Prostate gland (tissue), 2 donors: ENCODE measurements around the gene HSPG2.
"Not testable (repeated sequence)": the region's sequence is repeated elsewhere in the genome, so short reads cannot be mapped to it uniquely, and the experiment has no call there.

ENCODE experiments used
- POLR2A ChIP-seq: fragments of 450-650 bp; IDR thresholded peaks from one replicate; pipeline ENCODE4 v1.6.1; 2016; ENCODE audit warnings: antibody characterized with exemption, mild to moderate bottlenecking
- POLR2AphosphoS5 ChIP-seq: sonication (generic); formaldehyde crosslinking; IDR thresholded peaks from one replicate; pipeline ENCODE4 v1.6.1; 2017; ENCODE audit warnings: antibody characterized with exemption
- TF ChIP-seq, protein P1 (sequence below), 4 experiments: fragments of 200-600 bp in 2 of 4; fragments of 450-650 bp in 2 of 4; sonication (generic) in 2 of 4; IDR thresholded peaks; 1 replicate in 3 of 4; 2 replicates in 1 of 4; pipeline ENCODE4 v1.5.1; 2016 to 2019; ENCODE audit warnings: antibody characterized with exemption in 4 of 4, mild to moderate bottlenecking in 2 of 4, moderate library complexity in 2 of 4

DNA sequence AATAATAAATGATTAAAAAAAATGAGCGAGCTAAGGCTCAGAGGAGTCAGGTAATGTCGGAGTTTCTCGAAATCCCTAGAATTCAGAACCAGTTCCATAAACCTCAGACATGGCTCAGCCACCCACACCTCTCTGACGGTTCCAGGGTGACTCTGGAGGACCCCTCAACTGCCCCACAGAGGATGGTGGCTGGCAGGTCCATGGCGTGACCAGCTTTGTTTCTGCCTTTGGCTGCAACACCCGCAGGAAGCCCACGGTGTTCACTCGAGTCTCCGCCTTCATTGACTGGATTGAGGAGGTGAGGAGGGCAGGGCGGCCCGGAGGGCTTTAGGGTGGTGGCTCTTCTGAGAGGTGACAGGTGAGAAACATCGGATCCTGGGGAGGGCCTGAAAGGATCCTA is 49.3 kb upstream of the HSPG2 start:
- TF ChIP-seq, protein P1, sequence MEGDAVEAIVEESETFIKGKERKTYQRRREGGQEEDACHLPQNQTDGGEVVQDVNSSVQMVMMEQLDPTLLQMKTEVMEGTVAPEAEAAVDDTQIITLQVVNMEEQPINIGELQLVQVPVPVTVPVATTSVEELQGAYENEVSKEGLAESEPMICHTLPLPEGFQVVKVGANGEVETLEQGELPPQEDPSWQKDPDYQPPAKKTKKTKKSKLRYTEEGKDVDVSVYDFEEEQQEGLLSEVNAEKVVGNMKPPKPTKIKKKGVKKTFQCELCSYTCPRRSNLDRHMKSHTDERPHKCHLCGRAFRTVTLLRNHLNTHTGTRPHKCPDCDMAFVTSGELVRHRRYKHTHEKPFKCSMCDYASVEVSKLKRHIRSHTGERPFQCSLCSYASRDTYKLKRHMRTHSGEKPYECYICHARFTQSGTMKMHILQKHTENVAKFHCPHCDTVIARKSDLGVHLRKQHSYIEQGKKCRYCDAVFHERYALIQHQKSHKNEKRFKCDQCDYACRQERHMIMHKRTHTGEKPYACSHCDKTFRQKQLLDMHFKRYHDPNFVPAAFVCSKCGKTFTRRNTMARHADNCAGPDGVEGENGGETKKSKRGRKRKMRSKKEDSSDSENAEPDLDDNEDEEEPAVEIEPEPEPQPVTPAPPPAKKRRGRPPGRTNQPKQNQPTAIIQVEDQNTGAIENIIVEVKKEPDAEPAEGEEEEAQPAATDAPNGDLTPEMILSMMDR (IDR thresholded peaks at IDR 0.05) = not testable (repeated sequence)
- not testable (repeated sequence) for TF ChIP-seq POLR2A, POLR2AphosphoS5
